Smooth muscle cell (in vitro differentiated cells): ENCODE data around the gene RTTN. TPM values are rescaled to one million over a fixed set of nuclear protein-coding genes. Genes with fewer than 3 reads are reported as not detected.
"Not testable (repeated sequence)": the region's sequence is repeated elsewhere in the genome, so short reads cannot be mapped to it uniquely, and the experiment has no call there.

Experiments
- DNase-seq: peaks from one replicate; lab custom pipeline; 2025; ENCODE audit not compliant: unreplicated experiment; lab: John Stamatoyannopoulos, UW
- H2AFZ ChIP-seq: fragments of 200-600 bp; sonication (generic); 2 replicates; pipeline ENCODE4 v1.6.0; 2016; ENCODE audit warnings: antibody characterized with exemption, low read depth, mild to moderate bottlenecking
- H3F3A ChIP-seq: fragments of 200-600 bp; sonication (generic); 2 replicates; pipeline ENCODE4 v1.6.0; 2017; ENCODE audit warnings: antibody characterized with exemption, low read depth
- H3K27ac ChIP-seq: fragments of 200-600 bp; sonication (generic); 2 replicates; pipeline ENCODE4 v1.5.1; 2016; ENCODE audit warnings: low read depth, mild to moderate bottlenecking
- H3K27me3 ChIP-seq: fragments of 200-600 bp; sonication (generic); 2 replicates; pipeline ENCODE4 v1.6.1; 2016; ENCODE audit warnings: low read depth, mild to moderate bottlenecking
- H3K36me3 ChIP-seq: fragments of 200-600 bp; sonication (generic); 2 replicates; pipeline ENCODE4 v1.5.1; 2016; ENCODE audit warnings: low read depth
- H3K4me1 ChIP-seq: fragments of 200-600 bp; sonication (generic); 2 replicates; pipeline ENCODE4 v1.5.1; 2016; ENCODE audit warnings: low read depth
- H3K4me2 ChIP-seq: fragments of 200-600 bp; sonication (generic); 2 replicates; pipeline ENCODE4 v1.6.0; 2016; ENCODE audit warnings: mild to moderate bottlenecking
- H3K4me3 ChIP-seq: fragments of 200-600 bp; sonication (generic); 2 replicates; pipeline ENCODE4 v1.5.1; 2016; ENCODE audit warnings: mild to moderate bottlenecking
- H3K79me2 ChIP-seq: fragments of 200-600 bp; sonication (generic); 2 replicates; pipeline ENCODE4 v1.6.0; 2016; ENCODE audit warnings: low read depth, mild to moderate bottlenecking
- H3K9ac ChIP-seq: fragments of 200-600 bp; sonication (generic); 2 replicates; pipeline ENCODE4 v1.6.0; 2016; ENCODE audit warnings: low read depth
- H3K9me3 ChIP-seq: fragments of 200-600 bp; sonication (generic); replicated peaks from 2 replicates; pipeline ENCODE4 v1.5.1; 2016; ENCODE audit warnings: low read depth
- H4K20me1 ChIP-seq: fragments of 200-600 bp; sonication (generic); 2 replicates; pipeline ENCODE4 v1.6.0; 2016; ENCODE audit warnings: low read depth
- CTCF ChIP-seq: fragments of 200-600 bp; sonication (generic); IDR thresholded peaks from 2 replicates; pipeline ENCODE4 v1.5.1; 2017; ENCODE audit warnings: borderline replicate concordance, mild to moderate bottlenecking, antibody characterized with exemption; ENCODE audit not compliant: insufficient read depth, poor library complexity, severe bottlenecking
- WGBS: methylation state at CpG from one replicate; pipeline ENCODE4 v1.1.7; 2016; ENCODE audit warnings: low lambda C conversion rate; 5-methylcytosine and 5-hydroxymethylcytosine counted together
- polyA plus RNA-seq: library from polyadenylated mRNA; unstranded; fragments of >200 nt; fragmentation: Nextera tagmentation; extraction: Ambion mirVana; gene quantifications from 2 replicates; pipeline ENCODE4 v1.2.1, GENCODE V29; 2016
- total RNA-seq: library from RNA; depleted of rRNA; stranded (reverse); fragments of >200 nt; gene quantifications from 2 replicates; pipeline ENCODE4 v1.2.3, GENCODE V29; 2014

RTTN gene
- total RNA-seq (17.3 and 21.7 TPM in 2 replicates), polyA plus RNA-seq (3.5 and 3.6 TPM in 2 replicates)

DNA sequence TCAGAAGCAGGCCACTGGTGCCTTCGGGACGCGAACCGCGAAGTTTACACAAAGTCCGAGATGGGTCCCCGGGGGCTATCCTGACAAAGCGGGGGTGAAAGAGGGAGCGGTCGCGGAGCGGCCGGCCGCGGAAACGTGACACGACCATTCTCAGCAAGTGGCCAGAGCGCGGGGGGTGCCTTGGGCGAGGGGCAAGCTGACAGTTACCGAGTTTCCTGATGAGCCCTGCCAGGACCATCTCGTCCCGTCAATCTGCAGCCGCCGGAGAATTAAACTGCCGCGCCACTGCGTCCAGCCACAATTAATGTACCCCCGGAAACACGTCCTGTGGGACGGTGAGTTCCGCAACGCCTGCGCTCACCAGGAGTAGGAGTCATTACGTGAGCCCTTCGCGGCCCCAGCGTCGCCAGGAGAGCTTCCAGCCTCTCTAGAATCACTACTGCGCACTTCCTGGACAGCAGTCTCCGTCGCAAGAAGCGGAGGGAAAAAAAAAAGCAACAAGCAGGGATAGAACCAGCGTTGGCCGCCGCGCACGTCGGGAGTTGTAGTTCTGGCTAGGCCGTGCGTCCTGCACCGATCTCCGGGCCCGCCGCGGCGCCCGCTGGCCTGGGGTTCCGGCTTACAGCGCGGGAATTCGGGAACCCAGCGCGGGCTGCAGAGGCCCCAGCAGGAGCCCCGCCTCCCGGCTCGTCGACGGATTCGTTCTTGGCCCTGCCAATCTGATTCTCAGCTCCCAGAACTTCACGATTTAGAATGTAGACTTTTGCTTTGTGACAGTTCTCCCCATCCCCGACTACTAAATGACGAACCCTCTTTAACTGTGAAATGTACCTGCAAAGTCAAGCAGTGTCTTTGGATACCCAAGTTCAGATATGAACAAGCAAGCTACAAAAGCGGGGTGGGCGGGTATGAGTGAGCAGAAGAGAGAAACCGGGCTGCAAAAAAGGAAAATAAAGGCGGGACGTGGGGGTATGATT is at the start of gene RTTN:
Gene RTTN (minus strand): TSS at position 267 of the 977 bp plus-strand sequence. CDS start 29 bp downstream, at position 238.
- no peaks in the 10 kb centered on the region for H3K36me3 ChIP-seq
- peaks cover 13% of the 10 kb centered on the region for H3K79me2 ChIP-seq
- peak within 1 kb of the TSS; percentile 98 for H3K27ac ChIP-seq
- peaks cover 8% of the 10 kb centered on the region for H3K27me3 ChIP-seq
- peak within 1 kb of the TSS; percentile 100 for H2AFZ ChIP-seq
- TF ChIP-seq CTCF = no peak
- H3K9me3 ChIP-seq = no peaks in the 10 kb centered on the region
- no peaks in the 10 kb centered on the region for H4K20me1 ChIP-seq
- peak within 1 kb of the TSS; percentile 96 for H3K9ac ChIP-seq
- H3K4me1 ChIP-seq = peaks cover 7% of the 10 kb centered on the region
- H3K4me3 ChIP-seq = peak within 1 kb of the TSS; percentile 87
- DNase-seq = peak; percentile 88
- peak within 1 kb of the TSS; percentile 96 for H3K4me2 ChIP-seq
- no peaks in the 10 kb centered on the region for H3F3A ChIP-seq
- 1% methylated on average over 75 of the region's 78 CpGs for WGBS

DNA sequence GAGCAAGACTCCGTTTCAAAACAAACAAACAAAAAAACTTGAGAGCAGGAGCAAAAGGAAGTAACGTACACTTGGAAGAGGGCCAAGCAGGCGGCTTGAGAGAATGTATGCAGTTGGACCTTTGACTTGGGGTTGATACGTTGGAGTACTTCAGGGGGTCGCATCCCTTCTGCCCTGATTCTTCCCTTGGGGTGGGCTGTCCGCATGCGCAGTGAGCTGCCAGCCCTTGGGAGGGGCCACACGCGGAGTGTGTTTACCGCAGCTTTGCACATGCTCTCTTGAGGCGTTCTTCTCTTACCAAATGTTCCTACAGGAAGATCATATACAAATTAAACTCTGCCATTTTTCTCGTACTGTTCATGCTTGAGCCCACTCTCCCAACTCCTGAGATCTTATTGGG is 45.3 kb upstream of the RTTN start:
- Histone ChIP-seq H4K20me1 (no peaks in the 10 kb centered on the region), H3K9me3 (no peaks in the 10 kb centered on the region), H3K79me2 (no peaks in the 10 kb centered on the region), H3K9ac (no peak overlapping the region), H3K27me3 (no peaks in the 10 kb centered on the region), H3K4me1 (no peaks in the 10 kb centered on the region), H3K4me3 (no peak overlapping the region), H3K36me3 (no peaks in the 10 kb centered on the region), H3F3A (no peaks in the 10 kb centered on the region), H3K27ac (no peak overlapping the region), H2AFZ (no peak overlapping the region), H3K4me2 (no peak overlapping the region)
- WGBS = 97% methylated on average over 12 of the region's 12 CpGs
- no peak for DNase-seq
- TF ChIP-seq CTCF = no peak

- H3K4me1 ChIP-seq, H3K9me3 ChIP-seq, H3K4me2 ChIP-seq, H3K4me3 ChIP-seq, H2AFZ ChIP-seq, DNase-seq, H3K79me2 ChIP-seq, H3K9ac ChIP-seq, H4K20me1 ChIP-seq, H3K36me3 ChIP-seq, H3K27ac ChIP-seq, H3F3A ChIP-seq, H3K27me3 ChIP-seq: not testable (repeated sequence)
- 96% methylated on average over 18 of the region's 18 CpGs for WGBS
These were observed 44.4 kb upstream of the RTTN start for GRCh38 chr18:70249861-70250260.

DNA sequence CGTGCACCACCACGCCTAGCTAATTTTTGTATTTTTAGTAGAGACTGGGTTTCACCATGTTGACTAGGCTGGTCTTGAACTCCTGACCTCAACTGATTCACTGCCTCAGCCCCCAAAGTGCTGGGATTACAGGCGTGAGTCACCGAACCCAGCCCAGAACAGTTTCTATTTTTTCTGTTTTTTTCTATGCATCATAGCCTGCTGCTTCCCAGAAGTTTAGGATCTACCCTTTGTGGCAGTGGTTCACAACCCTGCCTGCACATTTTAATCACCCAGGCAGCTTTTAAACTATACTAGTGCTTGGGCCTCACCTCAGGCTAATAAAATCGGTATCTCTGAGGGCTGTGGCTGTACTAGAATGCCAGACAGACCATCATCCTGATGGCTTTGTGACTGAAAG is 43.6 kb upstream of the RTTN start:
- Histone ChIP-seq H3K27me3 (no peaks in the 10 kb centered on the region), H3K27ac (no peak overlapping the region), H3K4me2 (no peak overlapping the region), H3K9me3 (no peaks in the 10 kb centered on the region), H2AFZ (no peak overlapping the region), H3K4me3 (no peak overlapping the region), H3K9ac (no peak overlapping the region), H4K20me1 (no peaks in the 10 kb centered on the region), H3K79me2 (no peaks in the 10 kb centered on the region), H3K36me3 (no peaks in the 10 kb centered on the region), H3F3A (no peaks in the 10 kb centered on the region), H3K4me1 (no peaks in the 10 kb centered on the region)
- no peak for TF ChIP-seq CTCF
- WGBS = 71% methylated on average over 5 of the region's 5 CpGs
- no peak for DNase-seq
